Neural progenitor cell (in vitro differentiated cells): Measurements from ENCODE around the gene TGFBR2.

ENCODE experiments used
- CTCF ChIP-seq: fragments of 200-600 bp; sonication (generic); IDR thresholded peaks from 2 replicates; pipeline ENCODE4 v1.5.1; 2017; ENCODE audit warnings: antibody characterized with exemption, mild to moderate bottlenecking
- EZH2 ChIP-seq: fragments of 200-600 bp; sonication (generic); IDR thresholded peaks from 2 replicates; pipeline ENCODE4 v1.6.1; 2017; ENCODE audit warnings: antibody characterized with exemption, mild to moderate bottlenecking, moderate library complexity
- EZH2phosphoT487 ChIP-seq: fragments of 200-600 bp; sonication (generic); IDR thresholded peaks from 2 replicates; pipeline ENCODE4 v1.6.1; 2017; ENCODE audit warnings: antibody characterized with exemption

GRCh38 chr3:30668051-30668609 lies 61.7 kb downstream of the TGFBR2 start:
- TF ChIP-seq CTCF, result no peak
- no peak for TF ChIP-seq EZH2phosphoT487
- TF ChIP-seq EZH2, result no peak
